HG02870 (cell line): ENCODE measurements around the gene NANOG.
"Not testable (repeated sequence)": the region's sequence is repeated elsewhere in the genome, so short reads cannot be mapped to it uniquely, and the experiment has no call there.

Source experiments
- ATAC-seq: cut with Tn5 transposase; IDR thresholded peaks from one replicate; pipeline ENCODE4 v1.9.1; 2021; ENCODE audit warnings: mild to moderate bottlenecking, moderate library complexity; ENCODE audit not compliant: unreplicated experiment

The NANOG gene

DNA sequence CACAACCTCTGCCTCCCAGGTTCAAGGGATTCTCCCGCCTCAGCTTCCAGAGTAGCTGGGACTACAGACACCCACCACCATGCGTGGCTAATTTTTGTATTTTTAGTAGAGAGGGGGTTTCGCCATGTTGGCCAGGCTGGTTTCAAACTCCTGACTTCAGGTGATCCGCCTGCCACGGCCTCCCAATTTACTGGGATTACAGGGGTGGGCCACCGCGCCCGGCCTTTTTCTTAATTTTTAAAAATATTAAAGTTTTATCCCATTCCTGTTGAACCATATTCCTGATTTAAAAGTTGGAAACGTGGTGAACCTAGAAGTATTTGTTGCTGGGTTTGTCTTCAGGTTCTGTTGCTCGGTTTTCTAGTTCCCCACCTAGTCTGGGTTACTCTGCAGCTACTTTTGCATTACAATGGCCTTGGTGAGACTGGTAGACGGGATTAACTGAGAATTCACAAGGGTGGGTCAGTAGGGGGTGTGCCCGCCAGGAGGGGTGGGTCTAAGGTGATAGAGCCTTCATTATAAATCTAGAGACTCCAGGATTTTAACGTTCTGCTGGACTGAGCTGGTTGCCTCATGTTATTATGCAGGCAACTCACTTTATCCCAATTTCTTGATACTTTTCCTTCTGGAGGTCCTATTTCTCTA lies at the start of gene NANOG:
Gene NANOG (plus strand): TSS at position 519 of the 645 bp plus-strand sequence. CDS start 213 bp downstream, outside the sequence.
- ATAC-seq = not testable (repeated sequence)

DNA sequence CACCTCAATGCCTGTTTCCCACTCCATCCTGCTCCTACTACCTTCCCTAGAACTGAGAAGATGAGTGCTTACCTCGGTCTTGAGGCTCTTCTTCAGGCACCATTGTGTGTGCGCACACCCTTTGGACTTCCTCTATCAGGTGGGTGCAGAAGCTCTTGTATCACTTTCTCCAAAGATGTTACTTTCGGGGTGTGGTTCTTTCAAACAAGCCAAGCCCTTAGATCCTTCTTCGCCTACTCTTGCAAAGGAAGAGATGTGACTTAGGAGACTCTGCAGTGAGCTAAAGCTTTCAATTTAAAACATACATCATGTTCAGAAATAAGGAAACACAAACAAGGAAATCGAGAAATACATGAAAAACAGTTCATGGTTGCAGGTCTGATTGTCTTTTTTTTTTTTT lies 42.0 kb upstream of the NANOG start, which contains the start of gene CLEC4C:
Gene CLEC4C (minus strand): TSS at position 130 of the 400 bp plus-strand sequence. CDS start 27 bp downstream, at position 103.
- no peak for ATAC-seq

DNA sequence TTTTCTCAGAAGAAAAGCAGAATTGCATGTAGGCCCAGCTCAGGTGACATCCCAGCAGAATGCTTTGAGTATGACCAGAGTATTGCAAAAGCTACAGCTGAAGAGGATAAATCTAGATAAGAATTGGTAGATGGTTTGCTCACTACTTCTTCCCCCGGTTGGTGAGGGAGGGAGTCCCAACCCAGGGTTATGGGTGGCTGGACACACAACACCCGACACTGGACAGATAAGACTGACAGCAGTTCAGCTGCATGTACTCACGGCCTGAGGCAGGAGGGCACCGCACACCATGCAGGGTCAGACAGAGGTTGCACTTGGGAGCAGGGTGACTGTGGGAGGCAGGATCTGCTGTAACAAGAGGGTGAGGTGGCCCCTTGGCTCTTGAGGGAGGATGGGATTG lies 40.4 kb upstream of the NANOG start:
- ATAC-seq = no peak

DNA sequence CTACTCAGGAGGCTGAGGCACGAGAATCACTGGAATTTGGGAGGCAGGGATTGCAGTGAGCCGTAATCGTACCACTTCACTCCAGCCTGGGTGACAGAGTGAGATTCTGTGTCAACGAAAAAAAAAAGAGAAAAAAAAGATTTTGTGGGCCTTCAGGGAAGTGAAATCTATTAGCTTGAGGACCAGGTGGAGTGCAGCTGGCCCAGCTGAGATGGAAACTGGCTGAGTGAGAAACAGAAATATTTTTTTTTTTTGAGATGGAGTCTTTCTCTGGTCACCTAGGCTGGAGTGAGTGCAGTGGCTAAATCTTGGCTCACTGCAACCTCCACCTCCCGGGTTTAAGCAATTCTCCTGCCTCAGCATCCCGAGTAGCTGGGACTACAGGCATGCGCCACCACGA lies 39.8 kb upstream of the NANOG start:
- no peak for ATAC-seq

DNA sequence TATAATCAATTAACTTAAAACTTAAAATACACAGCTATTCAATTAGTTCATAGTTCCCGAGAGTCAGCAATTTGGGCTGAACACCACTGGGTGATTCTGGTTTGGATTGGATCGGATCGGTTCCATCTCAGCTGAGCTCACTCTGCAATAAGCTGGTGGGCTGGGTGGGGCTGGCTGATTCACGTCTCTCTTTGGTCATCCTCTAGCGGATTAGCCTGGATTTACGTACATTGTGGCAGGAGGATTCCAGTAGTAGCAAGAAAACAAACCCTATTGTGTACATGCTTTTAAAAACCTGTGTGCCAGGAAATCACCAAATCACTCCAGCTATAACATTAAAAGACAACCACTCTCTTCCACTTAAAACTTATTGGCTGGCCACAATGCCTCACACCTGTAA lies 38.9 kb upstream of the NANOG start:
- ATAC-seq = no peak

DNA sequence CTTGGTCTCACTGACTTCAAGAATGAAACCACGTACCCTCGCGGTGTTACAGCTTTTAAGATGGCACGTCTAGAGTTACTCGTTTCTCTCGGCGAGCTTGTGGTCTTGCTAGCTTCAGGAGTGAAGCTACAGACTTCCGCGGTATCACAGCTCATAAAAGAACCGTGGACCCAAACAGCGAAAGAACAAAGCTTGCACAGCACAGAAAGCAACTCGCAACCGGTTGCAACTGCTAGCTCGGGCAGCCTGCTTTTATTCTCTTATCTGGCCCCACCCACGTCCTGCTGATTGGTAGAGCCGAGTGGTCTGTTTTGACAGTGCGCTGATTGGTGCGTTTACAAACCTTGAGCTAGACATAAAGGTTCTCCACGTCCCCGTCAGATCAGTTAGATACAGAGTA lies 37.8 kb upstream of the NANOG start:
- ATAC-seq = no peak

DNA sequence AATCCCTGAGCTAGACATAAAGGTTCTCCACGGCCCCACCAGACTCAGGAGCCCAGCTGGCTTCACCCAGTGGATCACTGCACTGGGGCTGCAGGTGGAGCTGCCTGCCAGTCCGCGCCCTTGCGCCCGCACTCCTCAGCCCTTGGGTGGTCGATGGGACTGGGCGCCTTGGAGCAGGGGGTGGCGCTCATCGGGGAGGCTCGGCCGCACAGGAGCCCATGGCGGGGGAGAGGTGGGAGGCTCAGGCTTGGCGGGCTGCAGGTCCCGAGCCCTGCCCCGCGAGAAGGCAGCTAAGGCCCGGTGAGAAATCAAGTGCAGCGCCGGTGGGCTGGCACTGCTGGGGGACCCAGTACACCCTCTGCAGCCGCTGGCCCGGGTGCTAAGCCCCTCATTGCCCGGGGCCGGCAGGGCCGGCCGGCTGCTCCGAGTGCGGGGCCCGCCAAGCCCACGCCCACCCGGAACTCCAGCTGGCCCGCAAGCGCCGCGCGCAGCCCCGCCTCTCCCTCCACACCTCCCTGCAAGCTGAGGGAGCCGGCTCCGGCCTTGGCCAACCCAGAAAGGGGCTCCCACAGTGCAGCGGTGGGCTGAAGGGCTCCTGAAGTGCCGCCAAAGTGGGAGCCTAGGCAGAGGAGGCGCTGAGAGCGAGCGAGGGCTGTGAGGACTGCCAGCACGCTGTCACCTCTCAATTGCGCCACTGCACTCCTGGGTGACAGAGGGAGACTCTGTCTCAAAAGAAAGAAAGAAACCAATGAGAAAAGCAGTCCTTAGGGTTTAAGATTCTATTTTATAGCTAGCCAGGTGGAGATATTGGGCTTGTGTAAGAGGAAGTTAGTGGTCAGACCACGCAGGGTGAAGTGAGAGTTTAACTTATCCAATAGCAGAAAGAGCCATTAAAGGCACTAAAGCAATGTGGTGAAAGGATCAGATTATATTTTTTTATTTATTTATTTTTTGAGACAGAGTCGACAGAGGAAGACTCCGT lies 37.0 kb upstream of the NANOG start:
- ATAC-seq = not testable (repeated sequence)

DNA sequence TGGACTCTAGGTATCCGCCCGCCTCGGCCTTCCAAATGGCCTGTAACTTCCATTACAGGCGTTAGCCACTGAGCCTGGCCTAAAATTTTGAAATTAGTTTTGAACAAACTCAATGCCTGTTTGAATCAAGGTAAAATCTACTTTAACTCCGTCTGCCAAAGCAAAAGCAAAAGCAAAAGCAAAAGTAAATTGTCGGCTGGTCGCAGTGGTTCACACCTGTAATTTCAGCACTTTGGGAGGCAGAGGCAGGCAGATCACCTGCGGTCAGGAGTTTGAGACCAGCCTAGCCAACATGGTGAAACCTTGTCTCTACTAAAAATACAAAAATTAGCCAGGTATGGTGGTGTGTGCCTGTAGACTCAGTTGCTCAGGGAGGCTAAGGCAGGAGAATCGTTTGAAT lies 33.5 kb upstream of the NANOG start:
- not testable (repeated sequence) for ATAC-seq

DNA sequence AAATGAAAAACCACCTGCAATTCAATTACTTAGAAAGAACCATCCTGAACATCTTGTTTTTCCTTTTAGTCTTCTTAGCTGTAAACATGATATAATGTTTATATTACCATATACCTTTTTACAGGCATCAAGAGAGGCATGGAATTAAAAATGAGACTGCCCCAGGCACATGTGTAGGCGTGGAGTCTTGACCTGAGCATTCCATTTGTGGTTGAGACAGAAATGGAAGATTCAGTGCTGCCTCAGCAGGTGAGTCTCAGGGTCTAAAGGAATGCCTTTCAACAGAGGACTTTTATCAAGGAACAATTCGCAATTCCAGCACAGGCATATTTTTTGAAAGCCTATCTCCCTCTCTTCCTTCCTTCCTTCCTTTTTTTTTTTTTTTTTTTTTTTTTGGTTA lies 32.2 kb upstream of the NANOG start:
- no peak for ATAC-seq

DNA sequence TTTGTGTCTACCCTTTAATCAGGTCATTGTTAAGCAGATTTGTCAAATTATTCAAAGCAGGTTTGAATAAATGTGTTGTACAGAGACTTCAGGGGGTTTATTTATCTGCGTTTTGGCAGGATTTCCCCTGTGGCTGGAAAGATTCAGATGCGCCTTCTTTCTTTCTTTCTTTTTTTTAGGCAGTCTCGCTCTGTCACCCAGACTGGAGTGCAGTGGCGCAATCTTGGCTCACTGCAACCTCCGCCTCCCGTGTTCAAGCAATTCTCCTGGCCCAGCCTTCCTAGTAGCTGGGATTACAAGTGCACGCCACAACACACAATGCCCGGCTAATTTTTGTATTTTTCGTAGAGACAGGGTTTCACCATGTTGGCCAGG lies 30.4 kb upstream of the NANOG start:
- no peak for ATAC-seq

DNA sequence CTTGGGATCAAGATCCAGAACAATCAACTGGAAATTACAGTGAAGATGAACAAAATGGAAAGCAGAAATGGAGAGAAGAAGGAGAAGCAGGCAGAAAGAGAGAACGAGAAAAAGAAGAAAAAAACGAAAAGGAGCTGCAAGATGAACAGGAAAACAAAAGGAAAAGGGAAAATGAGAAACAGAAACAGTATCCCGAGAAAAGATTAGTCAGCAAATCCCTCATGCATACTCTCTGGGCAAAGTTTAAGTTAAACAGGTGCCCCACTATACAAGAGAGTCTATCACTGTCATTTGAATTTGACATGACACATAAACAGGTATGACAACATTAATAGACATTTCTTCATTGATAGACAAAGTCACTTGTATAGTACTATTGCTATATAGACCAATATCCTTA lies 19.2 kb upstream of the NANOG start:
- ATAC-seq = no peak

DNA sequence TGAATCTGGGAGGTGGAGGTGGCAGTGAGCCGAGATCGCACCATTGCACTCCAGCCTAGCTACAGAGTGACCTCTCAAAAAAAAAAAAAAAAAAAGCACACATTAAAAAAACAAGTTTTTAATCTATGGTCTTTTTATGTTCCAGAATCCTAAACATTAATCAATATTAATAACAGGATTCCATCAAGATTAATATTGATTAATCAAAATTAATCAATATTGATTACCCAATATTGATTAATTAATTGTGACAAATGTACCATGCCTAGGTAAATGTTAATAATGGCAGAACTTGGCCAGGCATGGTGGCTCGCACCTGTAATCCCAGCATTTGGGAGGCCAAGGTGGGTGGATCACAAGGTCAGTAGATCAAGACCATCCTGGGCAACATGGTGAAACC lies 7.9 kb upstream of the NANOG start:
- no peak for ATAC-seq

DNA sequence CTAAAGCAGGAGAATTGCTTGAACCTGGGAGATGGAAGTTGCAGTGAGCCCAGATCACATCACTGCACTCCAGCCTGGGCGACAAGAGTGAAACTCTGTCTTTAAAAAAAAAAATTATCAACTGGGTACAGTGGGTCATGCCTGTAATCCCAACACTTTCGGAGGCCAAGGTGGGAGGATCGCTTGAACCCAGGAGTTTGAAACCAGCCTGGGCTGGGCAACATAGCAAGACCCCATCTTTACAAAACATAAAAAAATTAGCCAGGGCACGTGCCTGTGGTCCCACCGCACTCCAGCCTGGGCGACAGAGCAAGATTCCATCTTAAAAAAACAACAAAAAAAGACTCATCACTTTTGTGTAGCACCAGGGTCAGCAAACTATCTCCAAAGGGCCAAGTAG lies 7.1 kb upstream of the NANOG start:
- ATAC-seq = no peak

DNA sequence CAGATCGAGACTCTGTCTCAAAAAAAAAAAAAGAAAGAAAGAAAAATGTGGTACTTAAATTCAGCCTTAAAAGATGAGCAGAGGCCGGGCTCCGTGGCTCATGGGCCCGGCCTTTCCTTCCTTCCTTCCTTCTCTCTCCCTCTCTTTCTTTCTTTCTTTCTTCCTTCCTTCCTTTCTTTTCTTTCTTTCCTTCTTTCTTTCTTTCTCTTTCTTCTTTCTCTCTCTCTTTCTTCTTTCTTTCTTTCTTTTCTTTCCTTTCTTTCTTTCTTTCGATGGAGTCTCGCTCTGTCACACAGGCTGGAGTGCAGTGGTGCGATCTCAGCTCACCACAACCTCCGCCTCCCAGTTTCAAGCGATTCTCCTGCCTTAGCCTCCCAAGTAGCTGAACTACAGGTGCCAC lies 5.8 kb upstream of the NANOG start:
- ATAC-seq = not testable (repeated sequence)

DNA sequence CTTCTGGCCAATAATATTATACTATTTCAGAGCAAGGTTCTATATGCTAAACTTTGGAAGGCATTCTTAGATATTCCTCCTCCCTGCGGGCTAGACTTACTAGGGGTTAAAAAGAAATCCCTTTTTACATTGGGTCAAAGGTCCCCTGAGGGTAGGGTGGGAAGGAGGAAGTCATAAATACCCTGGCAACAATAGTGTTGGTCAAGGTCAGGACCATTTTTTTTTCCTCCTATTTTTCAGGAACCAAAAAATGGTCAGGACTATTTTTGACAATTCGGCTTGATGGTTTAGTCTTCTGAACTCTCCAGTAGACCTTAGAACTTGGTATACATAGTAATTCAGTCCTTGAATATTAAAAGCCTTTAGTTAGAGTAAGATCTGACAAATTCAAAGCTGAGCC lies 4.5 kb upstream of the NANOG start:
- no peak for ATAC-seq

DNA sequence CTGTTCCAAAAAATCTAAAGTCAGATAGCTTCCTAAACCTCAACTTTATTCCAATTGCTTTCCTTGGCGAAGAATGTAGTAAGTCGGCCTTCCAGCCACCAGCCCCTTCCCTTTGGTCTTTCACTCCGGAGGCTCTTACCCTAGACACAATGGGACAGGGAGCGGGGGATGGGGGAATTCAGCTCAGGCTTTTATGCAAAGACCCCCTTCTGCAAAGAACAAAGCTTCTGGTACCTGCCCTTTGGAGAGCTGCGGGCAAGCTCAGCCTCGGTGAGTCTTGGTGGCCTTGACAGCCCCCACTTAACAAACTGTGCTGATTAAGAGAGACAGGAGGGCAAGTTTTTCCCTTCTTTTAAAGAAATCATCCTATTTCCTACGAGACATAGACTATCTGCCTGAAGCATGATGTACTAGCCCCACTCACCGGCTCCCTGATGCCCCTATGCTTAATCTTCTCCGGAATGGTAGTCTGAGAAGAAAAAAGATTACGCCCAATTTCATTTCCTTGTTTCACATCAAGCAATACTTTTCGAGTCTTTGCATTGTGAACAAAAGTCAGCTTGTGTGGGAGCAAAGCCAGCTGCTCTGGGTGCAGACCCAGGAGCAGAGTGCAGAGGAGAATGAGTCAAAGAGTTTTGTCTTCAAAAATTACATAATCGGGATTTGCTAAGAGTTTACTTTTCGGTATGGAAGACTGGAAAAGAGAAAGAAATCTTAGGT lies 1.5 kb upstream of the NANOG start:
- no peak for ATAC-seq

DNA sequence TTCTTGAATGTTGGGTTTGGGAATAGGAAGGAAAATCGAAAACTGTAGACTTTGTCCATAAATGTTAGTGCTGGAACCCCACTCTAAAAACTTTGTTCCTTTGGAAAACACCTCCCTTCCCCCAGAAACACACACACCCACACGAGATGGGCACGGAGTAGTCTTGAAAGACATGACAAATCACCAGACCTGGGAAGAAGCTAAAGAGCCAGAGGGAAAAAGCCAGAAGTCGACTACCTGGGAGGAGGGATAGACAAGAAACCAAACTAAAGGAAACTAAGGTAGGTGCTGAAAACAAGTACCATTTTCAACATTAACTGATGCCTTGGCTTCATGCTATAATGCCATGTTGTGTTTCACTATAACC lies 925 bp upstream of the NANOG start:
- no peak for ATAC-seq

DNA sequence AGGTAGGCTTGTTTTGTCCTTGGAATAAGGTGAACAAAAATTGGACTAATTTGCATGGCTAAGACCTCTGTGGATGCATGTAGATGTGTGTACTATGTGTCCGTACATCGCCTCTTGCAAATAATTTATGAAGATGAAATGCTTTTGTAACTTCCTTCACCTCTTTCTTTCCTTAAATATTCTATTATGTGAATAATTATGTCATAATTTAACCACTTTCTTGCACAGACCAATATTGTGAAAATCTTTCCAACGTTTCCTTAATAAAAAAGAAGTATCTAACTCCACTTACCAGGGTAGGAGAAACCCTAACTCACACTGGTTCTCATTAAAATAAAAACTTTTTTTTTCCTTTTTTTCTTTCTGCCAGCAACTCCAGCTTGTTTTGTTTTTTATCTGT lies 4.0 kb downstream of the NANOG start:
- ATAC-seq = no peak

DNA sequence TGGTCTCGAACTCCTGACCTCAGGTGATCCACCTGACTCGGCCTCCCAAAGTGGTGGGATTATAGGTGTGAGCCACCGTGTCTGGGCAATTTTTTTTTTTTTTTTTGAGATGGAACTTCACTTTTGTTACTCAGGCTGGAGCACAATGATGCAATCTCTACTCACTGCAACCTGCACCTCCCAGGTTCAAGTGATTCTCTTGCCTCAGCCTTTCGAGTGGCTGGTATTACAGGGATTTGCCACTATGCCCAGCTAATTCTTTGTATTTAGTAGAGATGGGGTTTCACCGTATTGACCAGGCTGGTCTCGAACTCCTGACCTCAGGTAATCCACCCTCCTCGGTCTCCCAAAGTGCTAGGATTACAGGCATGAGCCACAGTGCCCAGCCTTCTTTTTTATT lies 8.1 kb downstream of the NANOG start:
- not testable (repeated sequence) for ATAC-seq

DNA sequence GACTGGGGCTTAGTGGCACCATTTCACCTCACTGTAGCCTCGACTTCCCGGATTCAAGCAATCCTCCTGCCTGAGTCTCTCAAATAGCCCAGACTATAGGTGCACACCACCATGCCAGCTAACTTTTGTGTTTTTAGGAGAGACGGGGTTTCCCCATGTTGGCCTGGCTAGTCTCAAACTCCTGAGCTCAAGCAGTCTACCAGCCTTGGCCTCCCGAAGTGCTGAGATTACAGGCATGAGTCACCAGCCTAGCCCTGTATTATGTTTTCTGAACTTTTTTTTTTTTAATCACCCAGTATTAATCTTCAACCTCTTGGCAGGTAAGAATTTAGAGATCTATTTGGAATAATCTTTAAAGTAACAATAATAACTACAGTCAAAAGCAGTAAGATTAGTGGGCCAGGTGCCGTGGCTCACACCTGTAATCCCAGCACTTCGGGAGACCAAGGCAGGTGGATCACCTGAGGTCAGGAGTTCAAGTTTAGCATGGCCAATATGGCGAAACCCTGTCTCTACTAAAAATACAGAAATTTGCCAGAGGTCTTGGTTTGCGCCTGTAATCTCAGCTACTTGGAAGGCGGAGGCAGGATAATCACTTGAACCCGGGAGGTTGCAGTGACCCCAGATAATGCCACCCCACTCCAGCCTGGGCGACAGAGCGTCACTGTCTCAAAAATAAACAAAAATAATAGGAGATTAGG lies 8.6 kb downstream of the NANOG start:
- no peak for ATAC-seq

DNA sequence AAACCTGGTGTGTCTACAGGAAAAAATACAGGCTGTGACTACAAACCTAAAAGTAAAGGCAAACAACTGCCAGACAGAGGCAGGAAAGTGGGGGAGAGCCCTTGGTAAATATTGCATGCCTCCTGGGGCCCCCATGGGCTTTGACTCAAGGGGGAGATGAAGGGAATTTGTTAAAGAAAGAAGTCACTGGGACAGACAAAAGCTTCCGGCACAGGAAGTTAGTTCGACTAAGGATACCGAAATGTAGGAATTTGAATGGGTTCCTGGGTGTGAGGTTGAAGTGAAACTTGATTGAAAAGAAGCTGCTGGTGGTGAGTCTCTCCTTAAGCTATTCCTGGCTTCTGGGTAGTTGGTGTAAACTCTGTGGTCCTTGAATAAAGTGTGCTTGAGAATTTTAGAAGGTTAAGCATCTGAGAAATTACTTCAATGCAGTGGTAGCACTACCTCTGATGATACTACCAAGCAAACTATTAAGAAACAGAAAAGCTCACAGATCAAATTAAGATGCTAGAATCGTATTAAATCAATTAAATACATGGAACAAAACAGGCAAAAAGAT lies 9.6 kb downstream of the NANOG start:
- ATAC-seq = not testable (repeated sequence)
